Raji (cell line): ENCODE results near the gene SMPD2.

Source experiments
- POLR2A ChIP-seq: IDR thresholded peaks from 2 replicates; pipeline ENCODE4 v1.6.1; 2011; ENCODE audit warnings: low read depth, low read length, control low read depth; ENCODE audit not compliant: insufficient read depth

The SMPD2 gene

GRCh38 chr6:109441069-109441816 lies 719 bp downstream of the SMPD2 start:
- TF ChIP-seq POLR2A: no peak

DNA sequence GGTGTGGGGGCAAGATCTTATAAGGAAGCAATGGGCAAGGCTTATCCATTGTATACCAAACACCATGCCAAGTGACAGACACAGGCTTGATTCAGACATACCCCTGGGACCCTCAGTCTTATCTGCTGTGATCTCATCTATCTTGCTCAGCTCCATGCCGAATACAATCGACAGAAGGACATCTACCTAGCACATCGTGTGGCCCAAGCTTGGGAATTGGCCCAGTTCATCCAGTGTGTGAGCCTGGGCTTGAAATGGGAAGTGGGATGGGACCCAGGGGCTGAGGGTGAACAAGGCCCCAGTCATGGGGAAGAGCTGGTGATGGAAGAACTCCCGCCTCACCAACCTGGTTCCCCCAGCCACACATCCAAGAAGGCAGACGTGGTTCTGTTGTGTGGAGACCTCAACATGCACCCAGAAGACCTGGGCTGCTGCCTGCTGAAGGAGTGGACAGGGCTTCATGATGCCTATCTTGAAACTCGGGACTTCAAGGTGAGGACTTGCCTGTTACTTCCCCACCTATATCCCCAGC lies 1.9 kb downstream of the SMPD2 start:
- TF ChIP-seq POLR2A: no peak

DNA sequence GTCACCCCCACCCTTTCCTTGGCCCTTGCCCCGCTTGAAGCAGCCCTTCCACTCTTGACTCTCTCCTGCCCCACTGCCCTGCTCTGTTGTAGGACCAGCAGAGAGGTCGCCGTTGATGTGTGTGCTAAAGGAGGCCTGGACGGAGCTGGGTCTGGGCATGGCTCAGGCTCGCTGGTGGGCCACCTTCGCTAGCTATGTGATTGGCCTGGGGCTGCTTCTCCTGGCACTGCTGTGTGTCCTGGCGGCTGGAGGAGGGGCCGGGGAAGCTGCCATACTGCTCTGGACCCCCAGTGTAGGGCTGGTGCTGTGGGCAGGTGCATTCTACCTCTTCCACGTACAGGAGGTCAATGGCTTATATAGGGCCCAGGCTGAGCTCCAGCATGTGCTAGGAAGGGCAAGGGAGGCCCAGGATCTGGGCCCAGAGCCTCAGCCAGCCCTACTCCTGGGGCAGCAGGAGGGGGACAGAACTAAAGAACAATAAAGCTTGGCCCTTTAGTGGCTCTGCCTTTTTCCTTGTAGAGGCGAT lies 3.0 kb downstream of the SMPD2 start:
- TF ChIP-seq POLR2A: no peak

DNA sequence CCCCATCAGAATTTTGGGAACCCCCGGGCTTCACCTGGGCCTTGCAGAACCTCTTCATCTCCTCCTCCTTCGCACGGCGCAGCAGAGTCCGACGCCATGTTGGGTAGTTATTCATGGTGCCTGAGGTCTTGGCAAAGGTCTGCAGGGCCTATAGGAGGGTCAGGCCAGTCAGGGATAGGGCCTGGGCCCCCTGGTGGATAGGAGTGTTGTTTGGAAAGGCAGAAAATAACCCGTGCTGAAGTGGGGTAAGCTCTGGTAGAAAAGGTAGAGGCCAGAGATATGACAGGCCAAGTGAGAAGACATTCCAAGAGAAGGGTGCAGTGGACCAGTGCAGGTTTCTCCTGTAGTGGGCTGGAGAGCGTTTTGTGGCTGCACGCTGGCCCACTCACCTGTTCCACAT lies 4.9 kb downstream of the SMPD2 start:
- no peak for TF ChIP-seq POLR2A

DNA sequence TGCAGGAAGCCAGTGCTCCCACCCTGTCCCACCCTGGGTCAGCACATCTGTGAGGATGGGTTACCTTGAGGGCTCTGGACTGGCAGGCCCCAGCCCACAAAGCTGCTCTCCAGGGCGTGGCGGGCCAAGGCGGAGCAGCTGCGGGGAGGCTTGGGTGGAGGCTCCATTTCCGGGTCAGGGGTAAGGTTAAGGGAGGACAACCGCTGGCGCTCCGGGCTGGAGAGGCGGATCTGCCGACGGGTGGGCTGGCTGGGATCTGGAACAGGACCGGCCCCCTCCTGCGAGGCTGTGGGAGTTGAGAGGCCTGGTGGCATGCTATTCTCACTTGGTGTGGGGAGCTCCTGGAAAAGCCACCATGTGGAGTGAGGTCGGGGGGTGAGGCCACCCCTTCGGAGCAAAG lies 5.5 kb downstream of the SMPD2 start:
- no peak for TF ChIP-seq POLR2A

- no peak for TF ChIP-seq POLR2A
Measured at GRCh38 chr6:109446541-109446940, 6.0 kb downstream of the SMPD2 start.

DNA sequence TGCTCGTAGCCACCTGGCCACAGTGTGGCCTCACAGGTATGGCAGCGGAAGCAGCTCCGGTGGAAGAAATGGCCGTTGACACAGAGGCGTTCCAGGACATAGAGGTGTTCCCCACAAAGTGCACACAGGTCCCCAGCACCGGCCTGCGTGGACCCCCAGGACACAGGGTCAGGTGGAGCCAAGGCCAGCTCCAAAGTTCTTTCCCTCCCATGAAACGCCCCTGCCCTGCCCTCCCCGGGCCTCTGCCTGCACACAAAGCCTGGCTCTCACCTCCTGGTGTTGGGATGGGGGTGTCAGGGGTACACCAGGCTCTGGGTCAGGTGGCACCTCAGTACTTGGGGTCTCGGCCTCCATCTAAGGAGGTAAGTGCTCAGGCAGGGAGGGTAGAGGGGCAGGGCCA lies 6.6 kb downstream of the SMPD2 start:
- TF ChIP-seq POLR2A: no peak

- TF ChIP-seq POLR2A: 0 out of 2 replicates have a peak, but pooled peaks have one; percentile 16
Measured at GRCh38 chr6:109447878-109448555, 7.5 kb downstream of the SMPD2 start.

- TF ChIP-seq POLR2A: no peak
Measured at GRCh38 chr6:109448615-109449014, 8.1 kb downstream of the SMPD2 start.

DNA sequence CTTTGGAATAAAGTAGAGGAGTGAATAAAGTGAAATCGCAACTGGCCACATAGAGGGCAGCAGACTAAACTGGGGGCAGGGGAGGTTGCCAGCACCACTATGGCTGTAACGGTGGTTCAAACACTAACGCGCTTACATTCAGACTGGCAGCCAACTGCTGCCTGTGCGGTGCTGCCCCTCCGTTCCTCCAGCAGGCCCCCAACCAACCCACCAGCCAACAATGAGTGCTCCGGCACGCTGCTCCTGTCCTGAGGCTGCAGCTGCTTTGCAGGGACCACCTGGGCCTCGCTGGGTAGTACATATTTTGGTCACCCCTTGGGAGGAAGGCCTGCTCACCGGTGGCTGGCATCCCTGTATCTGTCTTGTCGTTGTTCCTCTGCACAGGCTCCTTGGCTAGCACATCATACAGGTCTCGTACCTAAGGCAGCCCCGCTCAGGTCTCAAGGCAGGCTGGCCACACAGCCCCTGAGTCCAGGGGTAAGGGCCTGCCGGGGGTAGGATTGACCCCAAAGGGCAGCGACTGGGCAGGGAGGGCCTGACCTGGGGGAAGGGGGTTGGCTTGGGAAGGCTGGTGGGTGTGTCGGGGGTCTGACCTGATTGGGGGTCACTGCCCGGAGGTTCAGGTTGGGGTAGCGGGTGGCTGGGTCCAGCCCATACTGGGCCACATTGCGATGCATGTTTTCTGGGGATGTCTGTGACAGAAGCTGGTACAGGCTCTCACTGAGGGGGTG lies 8.7 kb downstream of the SMPD2 start:
- TF ChIP-seq POLR2A: 0 out of 2 replicates have a peak, but pooled peaks have one; percentile 24

- TF ChIP-seq POLR2A: 0 out of 2 replicates have a peak, but pooled peaks have one; percentile 7
Measured at GRCh38 chr6:109449795-109450673, 9.5 kb downstream of the SMPD2 start.

DNA sequence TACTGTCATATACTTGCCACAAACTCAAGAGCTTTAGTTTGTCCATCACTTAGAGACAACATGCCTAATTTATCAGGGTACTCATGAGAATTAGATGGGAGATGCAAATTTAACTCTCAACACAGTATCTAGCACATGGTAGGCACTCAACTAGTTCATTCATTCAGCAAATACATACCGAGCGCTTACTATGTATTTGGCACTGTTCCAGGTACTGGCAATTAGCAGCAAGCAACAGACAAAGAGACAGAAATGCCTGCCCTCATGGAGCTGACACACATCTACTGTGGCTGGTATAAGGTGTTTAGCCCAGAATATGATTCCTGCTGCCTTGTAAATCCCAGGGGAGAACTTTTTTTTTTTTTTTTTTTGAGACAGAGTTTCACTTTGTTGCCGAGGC lies 10.3 kb downstream of the SMPD2 start:
- TF ChIP-seq POLR2A: no peak

- TF ChIP-seq POLR2A: no peak
Measured at GRCh38 chr6:109451376-109451775, 10.9 kb downstream of the SMPD2 start.

DNA sequence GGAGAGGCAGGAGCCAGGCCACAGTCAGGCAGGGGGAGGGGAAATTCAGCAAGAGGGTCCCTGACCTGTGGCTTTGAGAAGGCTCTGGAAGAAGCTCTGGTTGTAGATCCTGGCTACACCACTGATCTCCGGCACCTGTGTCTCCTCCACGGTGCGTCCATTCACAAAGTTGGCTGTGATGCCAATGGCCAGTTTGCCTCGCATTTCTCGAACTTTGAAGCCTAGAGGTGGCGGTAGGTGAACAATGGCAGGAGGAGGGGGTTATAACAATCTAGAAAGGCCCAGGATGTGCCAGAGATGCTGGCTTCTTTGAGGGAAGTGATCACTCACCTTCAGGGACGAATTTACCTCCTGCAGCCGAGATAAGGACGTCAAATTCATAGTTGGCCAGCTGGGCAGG lies 11.7 kb downstream of the SMPD2 start:
- TF ChIP-seq POLR2A: no peak
